SK-N-SH treated with all-trans-retinoic acid at 6 μM for 48 hours (cell line): Measurements from ENCODE around the gene SEPTIN8.

Experiments
- ATAC-seq: fragments of 200-7000 bp; cut with Tn5 transposase; 3 replicates; pipeline ENCODE4 v1.9.1; 2020; ENCODE audit warnings: mild to moderate bottlenecking, moderate library complexity
- ARNTL ChIP-seq: fragments of 450-650 bp; formaldehyde crosslinking; IDR thresholded peaks from 2 replicates; pipeline ENCODE4 v1.5.0; 2020; ENCODE audit warnings: low read depth, mild to moderate bottlenecking, moderate library complexity, borderline replicate concordance
- BACH2 ChIP-seq: fragments of 250-450 bp; sonication (Bioruptor Pico); IDR thresholded peaks from 2 replicates; pipeline ENCODE4 v1.9.0; 2021; ENCODE audit warnings: mild to moderate bottlenecking, borderline replicate concordance
- CREB5 ChIP-seq: fragments of 250-450 bp; sonication (Bioruptor Pico); IDR thresholded peaks from 2 replicates; pipeline ENCODE4 v1.5.1; 2020; ENCODE audit warnings: low read depth, mild to moderate bottlenecking, moderate library complexity
- CSDC2 ChIP-seq: fragments of 250-450 bp; sonication (Bioruptor Pico); IDR thresholded peaks from 2 replicates; pipeline ENCODE4 v1.5.0; 2020; ENCODE audit warnings: mild to moderate bottlenecking, moderate library complexity
- CSRNP3 ChIP-seq: fragments of 250-450 bp; sonication (Bioruptor Pico); IDR thresholded peaks from 2 replicates; pipeline ENCODE4 v1.5.1; 2021; ENCODE audit warnings: mild to moderate bottlenecking, moderate library complexity
- ESRRG ChIP-seq: fragments of 250-450 bp; sonication (Bioruptor Pico); IDR thresholded peaks from 2 replicates; pipeline ENCODE4 v1.6.1; 2021; ENCODE audit warnings: mild to moderate bottlenecking
- ISL1 ChIP-seq: fragments of 250-450 bp; sonication (Bioruptor Pico); IDR thresholded peaks from 2 replicates; pipeline ENCODE4 v2.1.2; 2022; ENCODE audit warnings: mild to moderate bottlenecking, moderate library complexity
- OSR1 ChIP-seq: fragments of 250-450 bp; sonication (Bioruptor Pico); IDR thresholded peaks from 2 replicates; pipeline ENCODE4 v1.8.0; 2022; ENCODE audit warnings: moderate library complexity, mild to moderate bottlenecking, inconsistent platforms
- POU6F1 ChIP-seq: fragments of 250-450 bp; sonication (Bioruptor Pico); IDR thresholded peaks from 2 replicates; pipeline ENCODE4 v1.8.0; 2021; ENCODE audit warnings: low read depth, mild to moderate bottlenecking, moderate library complexity, borderline replicate concordance
- PPARA ChIP-seq: fragments of 250-450 bp; sonication (Bioruptor Pico); IDR thresholded peaks from 2 replicates; pipeline ENCODE4 v1.5.0; 2020; ENCODE audit warnings: mild to moderate bottlenecking, borderline replicate concordance
- RARB ChIP-seq: fragments of 250-450 bp; sonication (Bioruptor Pico); IDR thresholded peaks from 2 replicates; pipeline ENCODE4 v1.8.0; 2021; ENCODE audit warnings: mild to moderate bottlenecking, moderate library complexity
- SNAI2 ChIP-seq: fragments of 250-450 bp; sonication (Bioruptor Pico); IDR thresholded peaks from 2 replicates; pipeline ENCODE4 v1.5.0; 2020; ENCODE audit warnings: mild to moderate bottlenecking, moderate library complexity
- TCF4 ChIP-seq: fragments of 250-450 bp; sonication (Bioruptor Pico); IDR thresholded peaks from 2 replicates; pipeline ENCODE4 v1.8.0; 2021; ENCODE audit warnings: mild to moderate bottlenecking, moderate library complexity, borderline replicate concordance
- TOX ChIP-seq: fragments of 250-450 bp; sonication (Bioruptor Pico); IDR thresholded peaks from 2 replicates; pipeline ENCODE4 v1.8.0; 2021; ENCODE audit warnings: mild to moderate bottlenecking, moderate library complexity, borderline replicate concordance
- TSHZ2 ChIP-seq: fragments of 250-450 bp; sonication (Bioruptor Pico); IDR thresholded peaks from 2 replicates; pipeline ENCODE4 v1.5.0; 2020; ENCODE audit warnings: mild to moderate bottlenecking, moderate library complexity
- ZC3H10 ChIP-seq: fragments of 250-450 bp; sonication (Bioruptor Pico); IDR thresholded peaks from 2 replicates; pipeline ENCODE4 v1.5.1; 2021; ENCODE audit warnings: mild to moderate bottlenecking, moderate library complexity
- ZFP30 ChIP-seq: fragments of 450-650 bp; formaldehyde crosslinking; IDR thresholded peaks from 2 replicates; pipeline ENCODE4 v1.5.0; 2022; ENCODE audit warnings: mild to moderate bottlenecking, moderate library complexity
- ZNF565 ChIP-seq: fragments of 450-650 bp; formaldehyde crosslinking; conservative IDR thresholded peaks from 2 replicates; pipeline ENCODE4 v1.5.0; 2020; ENCODE audit warnings: low read depth, mild to moderate bottlenecking, moderate library complexity
- ZNF70 ChIP-seq: fragments of 450-650 bp; formaldehyde crosslinking; IDR thresholded peaks from 2 replicates; pipeline ENCODE4 v1.5.0; 2020; ENCODE audit warnings: mild to moderate bottlenecking, moderate library complexity

The SEPTIN8 gene

GRCh38 chr5:132770476-132771159 lies 6.4 kb downstream of the SEPTIN8 start:
- TF ChIP-seq ESRRG (CRISPR knock-in tag) (no peak), CSRNP3 (CRISPR knock-in tag) (no peak), CSDC2 (CRISPR knock-in tag) (no peak), ZNF70 (CRISPR knock-in tag) (no peak), POU6F1 (no peak), ZFP30 (CRISPR knock-in tag) (no peak), ZNF565 (CRISPR knock-in tag) (no peak)
- ATAC-seq: no peak

GRCh38 chr5:132768485-132768868 lies 8.6 kb downstream of the SEPTIN8 start:
- no peak for ATAC-seq
- TF ChIP-seq SNAI2 (CRISPR knock-in tag) (no peak), ZFP30 (CRISPR knock-in tag) (no peak), TCF4 (CRISPR knock-in tag) (no peak), ZNF70 (CRISPR knock-in tag) (no peak), ISL1 (no peak), CSRNP3 (CRISPR knock-in tag) (no peak), TOX (CRISPR knock-in tag) (no peak), ZNF565 (CRISPR knock-in tag) (no peak)

- no peak for TF ChIP-seq ZC3H10 (CRISPR knock-in tag)
- TF ChIP-seq TOX (CRISPR knock-in tag): no peak
- no peak for TF ChIP-seq CSDC2 (CRISPR knock-in tag)
- no peak for TF ChIP-seq ZNF565 (CRISPR knock-in tag)
- no peak for TF ChIP-seq CREB5 (CRISPR knock-in tag)
- TF ChIP-seq TSHZ2 (CRISPR knock-in tag): no peak
- no peak for ATAC-seq
Measured at GRCh38 chr5:132767150-132767549, 9.9 kb downstream of the SEPTIN8 start.

- no peak for TF ChIP-seq ZNF565 (CRISPR knock-in tag)
- no peak for TF ChIP-seq TSHZ2 (CRISPR knock-in tag)
- no peak for TF ChIP-seq TOX (CRISPR knock-in tag)
- TF ChIP-seq ARNTL (CRISPR knock-in tag): no peak
- TF ChIP-seq ZC3H10 (CRISPR knock-in tag): no peak
- no peak for TF ChIP-seq OSR1 (CRISPR knock-in tag)
- no peak for TF ChIP-seq ZFP30 (CRISPR knock-in tag)
- no peak for TF ChIP-seq PPARA (CRISPR knock-in tag)
- TF ChIP-seq RARB: no peak
- no peak for TF ChIP-seq CSDC2 (CRISPR knock-in tag)
- no peak for TF ChIP-seq BACH2 (CRISPR knock-in tag)
- no peak for TF ChIP-seq TCF4 (CRISPR knock-in tag)
- no peak for TF ChIP-seq ISL1
- no peak for ATAC-seq
Measured at GRCh38 chr5:132766806-132767055, 10.3 kb downstream of the SEPTIN8 start.
